Hepatocyte (in vitro differentiated cells): ENCODE data around the gene CACNG4. TPM values are rescaled to one million over a fixed set of nuclear protein-coding genes. Genes with fewer than 3 reads are reported as not detected.

Source experiments
- DNase-seq: peaks from one replicate; pipeline ENCODE4 v3.0.0-alpha.2; 2016; ENCODE audit warnings: low spot score
- H2AFZ ChIP-seq: fragments of 200-600 bp; sonication (generic); 2 replicates; pipeline ENCODE4 v1.6.0; 2016; ENCODE audit warnings: antibody characterized with exemption, mild to moderate bottlenecking
- H3K27ac ChIP-seq: fragments of 200-600 bp; sonication (generic); 2 replicates; pipeline ENCODE4 v1.5.1; 2016; ENCODE audit warnings: mild to moderate bottlenecking
- H3K27me3 ChIP-seq: fragments of 200-600 bp; sonication (generic); 2 replicates; pipeline ENCODE4 v1.6.1; 2016
- H3K36me3 ChIP-seq: fragments of 200-600 bp; sonication (generic); replicated peaks from 2 replicates; pipeline ENCODE4 v1.5.1; 2016; ENCODE audit warnings: low read depth; ENCODE audit not compliant: insufficient read depth
- H3K4me1 ChIP-seq: fragments of 200-600 bp; sonication (generic); 2 replicates; pipeline ENCODE4 v1.5.1; 2016; ENCODE audit warnings: mild to moderate bottlenecking, moderate library complexity; ENCODE audit not compliant: insufficient read depth
- H3K4me2 ChIP-seq: fragments of 200-600 bp; sonication (generic); 2 replicates; pipeline ENCODE4 v1.6.0; 2016
- H3K4me3 ChIP-seq: fragments of 200-600 bp; sonication (generic); 2 replicates; pipeline ENCODE4 v1.5.1; 2016; ENCODE audit warnings: mild to moderate bottlenecking
- H3K79me2 ChIP-seq: fragments of 200-600 bp; sonication (generic); 2 replicates; pipeline ENCODE4 v1.6.0; 2017; ENCODE audit warnings: mild to moderate bottlenecking
- H3K9me2 ChIP-seq: fragments of 200-600 bp; sonication (generic); replicated peaks from 2 replicates; pipeline ENCODE4 v1.6.0; 2017; ENCODE audit warnings: mild to moderate bottlenecking; ENCODE audit not compliant: insufficient read depth
- H3K9me3 ChIP-seq: fragments of 200-600 bp; sonication (generic); 2 replicates; pipeline ENCODE4 v1.5.1; 2016; ENCODE audit warnings: low read depth, mild to moderate bottlenecking
- H4K20me1 ChIP-seq: fragments of 200-600 bp; sonication (generic); 2 replicates; pipeline ENCODE4 v1.6.0; 2016; ENCODE audit warnings: mild to moderate bottlenecking; ENCODE audit not compliant: insufficient read depth, poor library complexity, severe bottlenecking
- EZH2 ChIP-seq: fragments of 200-600 bp; sonication (generic); IDR thresholded peaks from 2 replicates; pipeline ENCODE4 v1.6.1; 2016; ENCODE audit warnings: antibody characterized with exemption, mild to moderate bottlenecking, borderline replicate concordance
- EZH2phosphoT487 ChIP-seq: fragments of 200-600 bp; sonication (generic); IDR thresholded peaks from one replicate; pipeline ENCODE4 v1.6.1; 2018; ENCODE audit warnings: antibody characterized with exemption, mild to moderate bottlenecking, low read depth, moderate library complexity; ENCODE audit not compliant: unreplicated experiment, severe bottlenecking
- WGBS: methylation state at CpG from one replicate; pipeline ENCODE4 v1.1.6; 2016; ENCODE audit warnings: low lambda C conversion rate; ENCODE audit errors: missing lambda C conversion rate; 5-methylcytosine and 5-hydroxymethylcytosine counted together
- polyA plus RNA-seq: library from polyadenylated mRNA; unstranded; fragments of >200 nt; fragmentation: Nextera tagmentation; extraction: Ambion mirVana; gene quantifications from 2 replicates; pipeline ENCODE4 v1.2.1, GENCODE V29; 2016
- total RNA-seq: library from RNA; depleted of rRNA; stranded (reverse); fragments of >200 nt; gene quantifications from 2 replicates; pipeline ENCODE4 v1.2.3, GENCODE V29; 2014
- TF ChIP-seq, protein P1 (sequence below): fragments of 200-600 bp; sonication (generic); IDR thresholded peaks from 2 replicates; pipeline ENCODE4 v1.5.1; 2016; ENCODE audit warnings: antibody characterized with exemption, mild to moderate bottlenecking; ENCODE audit not compliant: poor library complexity

Gene CACNG4
- total and polyA plus RNA-seq, 2 experiments from 2014 or later, result 3.5 to 3.9 TPM

DNA sequence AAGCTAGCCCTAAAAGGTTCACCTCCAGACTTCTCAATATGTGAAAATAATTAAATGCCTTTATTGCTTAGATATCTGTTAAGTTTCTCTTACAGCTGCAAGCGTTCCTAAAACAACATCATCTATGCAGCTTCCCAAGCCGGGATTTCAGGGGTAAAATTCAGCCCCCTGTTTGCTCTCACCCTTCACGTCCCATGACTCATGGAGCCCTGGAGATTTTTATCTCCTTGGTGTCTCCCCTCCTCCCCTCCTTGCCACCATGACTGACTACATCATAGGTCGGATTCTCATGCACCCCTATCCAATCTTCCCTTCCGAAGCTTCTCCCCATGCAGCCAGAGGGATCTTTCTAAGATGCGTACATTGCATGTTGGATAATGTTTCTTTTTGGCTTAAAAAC, 21.0 kb upstream of the CACNG4 start:
- Histone ChIP-seq H4K20me1 (no peaks in the 10 kb centered on the region), H2AFZ (no peak overlapping the region), H3K27ac (no peak overlapping the region), H3K36me3 (no peaks in the 10 kb centered on the region), H3K4me2 (no peak overlapping the region), H3K4me3 (no peak overlapping the region), H3K9me2 (no peaks in the 10 kb centered on the region), H3K9me3 (no peaks in the 10 kb centered on the region), H3K79me2 (no peaks in the 10 kb centered on the region), H3K4me1 (peaks cover 4% of the 10 kb centered on the region), H3K27me3 (no peaks in the 10 kb centered on the region)
- WGBS, result 67% methylated on average over 6 of the region's 6 CpGs
- TF ChIP-seq, protein P1, sequence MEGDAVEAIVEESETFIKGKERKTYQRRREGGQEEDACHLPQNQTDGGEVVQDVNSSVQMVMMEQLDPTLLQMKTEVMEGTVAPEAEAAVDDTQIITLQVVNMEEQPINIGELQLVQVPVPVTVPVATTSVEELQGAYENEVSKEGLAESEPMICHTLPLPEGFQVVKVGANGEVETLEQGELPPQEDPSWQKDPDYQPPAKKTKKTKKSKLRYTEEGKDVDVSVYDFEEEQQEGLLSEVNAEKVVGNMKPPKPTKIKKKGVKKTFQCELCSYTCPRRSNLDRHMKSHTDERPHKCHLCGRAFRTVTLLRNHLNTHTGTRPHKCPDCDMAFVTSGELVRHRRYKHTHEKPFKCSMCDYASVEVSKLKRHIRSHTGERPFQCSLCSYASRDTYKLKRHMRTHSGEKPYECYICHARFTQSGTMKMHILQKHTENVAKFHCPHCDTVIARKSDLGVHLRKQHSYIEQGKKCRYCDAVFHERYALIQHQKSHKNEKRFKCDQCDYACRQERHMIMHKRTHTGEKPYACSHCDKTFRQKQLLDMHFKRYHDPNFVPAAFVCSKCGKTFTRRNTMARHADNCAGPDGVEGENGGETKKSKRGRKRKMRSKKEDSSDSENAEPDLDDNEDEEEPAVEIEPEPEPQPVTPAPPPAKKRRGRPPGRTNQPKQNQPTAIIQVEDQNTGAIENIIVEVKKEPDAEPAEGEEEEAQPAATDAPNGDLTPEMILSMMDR, result no peak
- no peak for TF ChIP-seq EZH2phosphoT487
- TF ChIP-seq EZH2, result no peak
- DNase-seq, result no peak

DNA sequence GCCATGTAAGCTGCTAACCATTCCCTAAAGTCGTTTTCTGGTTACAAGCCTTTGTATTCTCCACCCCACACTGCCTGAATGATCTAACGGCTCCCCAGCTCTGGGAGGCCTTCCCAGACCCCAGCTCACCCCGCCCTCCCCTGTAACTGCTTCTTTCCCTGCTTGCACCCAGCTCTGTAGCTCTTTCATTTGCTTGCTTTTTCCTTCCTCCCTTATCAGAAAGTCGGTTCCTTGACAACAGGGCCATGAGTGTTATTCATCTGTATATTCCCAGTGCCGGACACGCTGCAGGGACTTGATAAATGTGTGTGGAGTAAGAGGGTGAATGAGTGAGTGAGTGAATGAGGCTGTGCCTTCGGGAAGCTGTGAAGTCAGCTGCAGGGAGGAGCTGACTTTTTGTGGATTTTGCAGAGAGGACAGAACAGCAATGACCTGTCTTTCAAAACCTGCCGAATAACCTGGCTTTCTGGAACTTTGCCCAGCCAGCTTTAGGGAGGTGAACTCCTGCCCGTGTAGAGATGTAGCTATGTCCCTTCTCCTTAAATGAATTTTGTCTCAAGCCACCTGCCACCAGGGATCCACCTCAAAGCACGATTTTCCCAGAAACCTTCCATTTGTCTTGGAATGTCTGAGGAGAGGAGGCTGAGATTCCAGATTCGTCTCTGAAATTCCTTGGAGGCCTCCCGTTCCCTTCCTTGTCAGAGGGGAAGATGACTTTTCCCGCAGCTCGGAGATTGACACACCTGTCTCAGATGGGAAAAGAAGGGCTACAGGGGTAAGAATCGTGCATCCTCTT, 20.0 kb upstream of the CACNG4 start:
- 37% methylated on average over 15 of the region's 15 CpGs for WGBS
- peaks cover 4% of the 10 kb centered on the region for H3K4me1 ChIP-seq
- TF ChIP-seq EZH2phosphoT487 (no peak), EZH2 (no peak)
- TF ChIP-seq, protein P1, result no peak
- no peak overlapping the region for H3K27ac ChIP-seq
- peak overlapping the region; percentile 34 for H2AFZ ChIP-seq
- no peaks in the 10 kb centered on the region for H3K27me3 ChIP-seq
- no peaks in the 10 kb centered on the region for H3K9me3 ChIP-seq
- peak overlapping the region; percentile 23 for H3K4me2 ChIP-seq
- no peaks in the 10 kb centered on the region for H3K9me2 ChIP-seq
- H3K36me3 ChIP-seq, result no peaks in the 10 kb centered on the region
- H3K79me2 ChIP-seq, result no peaks in the 10 kb centered on the region
- no peaks in the 10 kb centered on the region for H4K20me1 ChIP-seq
- no peak overlapping the region for H3K4me3 ChIP-seq
- peak; percentile 47 for DNase-seq

DNA sequence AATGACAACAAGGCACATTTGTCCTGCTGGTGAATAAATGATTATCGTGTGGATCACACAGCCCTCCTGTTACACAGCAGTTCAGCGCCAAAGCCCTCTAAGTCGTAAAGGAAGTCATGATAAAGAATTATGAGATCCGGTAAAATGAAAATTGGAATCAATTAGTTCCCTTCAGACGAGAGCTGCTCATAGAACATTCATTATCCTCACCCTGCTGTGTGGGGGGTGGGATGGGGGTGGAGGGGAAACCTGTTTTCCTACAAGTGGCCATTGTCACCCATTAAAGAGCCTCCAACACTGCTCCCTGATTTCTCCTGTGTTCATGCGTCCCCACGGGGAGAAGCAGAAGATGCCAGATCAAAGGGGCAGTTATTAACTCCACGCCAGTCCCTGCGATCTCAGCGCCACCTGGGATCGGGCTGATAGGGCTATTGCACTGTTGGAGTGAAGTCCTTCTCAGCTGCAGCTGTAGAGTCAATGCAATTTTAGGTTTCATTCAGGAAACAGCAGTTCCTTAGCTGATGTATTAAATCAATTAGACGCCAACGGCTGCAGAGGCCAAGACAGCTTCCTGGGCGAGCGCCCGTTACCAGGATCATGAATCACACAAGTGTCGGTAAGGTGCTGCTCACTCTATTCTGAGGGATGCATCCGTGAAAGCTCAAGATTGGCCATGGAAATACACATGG, 19.2 kb upstream of the CACNG4 start:
- H3K9me3 ChIP-seq, result no peaks in the 10 kb centered on the region
- no peak overlapping the region for H3K27ac ChIP-seq
- 76% methylated on average over 18 of the region's 18 CpGs for WGBS
- DNase-seq, result no peak
- TF ChIP-seq EZH2 (no peak), EZH2phosphoT487 (no peak)
- TF ChIP-seq, protein P1, result no peak
- no peaks in the 10 kb centered on the region for H3K9me2 ChIP-seq
- H2AFZ ChIP-seq, result no peak overlapping the region
- H3K36me3 ChIP-seq, result no peaks in the 10 kb centered on the region
- H3K4me3 ChIP-seq, result no peak overlapping the region
- no peaks in the 10 kb centered on the region for H3K27me3 ChIP-seq
- H3K4me2 ChIP-seq, result no peak overlapping the region
- H3K4me1 ChIP-seq, result peaks cover 4% of the 10 kb centered on the region
- no peaks in the 10 kb centered on the region for H4K20me1 ChIP-seq
- H3K79me2 ChIP-seq, result no peaks in the 10 kb centered on the region
